Activated CD4-positive, CD25-positive, alpha-beta regulatory T cell treated with anti-CD3 and anti-CD28 coated beads, Interleukin-2, amount 50 U/mL, for 24 hours (primary cell): Measurements from ENCODE around the gene AOPEP.
A peak's percentile ranks its signal among the peaks of the same experiment; 100 is the strongest.

Source experiments
- ATAC-seq, 2 donors: fragments of 150-1000 bp; cut with Tn5 transposase; one replicate each; pipeline ENCODE4 v1.10.0; 2021; ENCODE audit warnings: mild to moderate bottlenecking in 1 of 2, moderate library complexity in 1 of 2

Gene AOPEP

GRCh38 chr9:95073042-95073607 is 346.6 kb downstream of the AOPEP start:
- ATAC-seq, result no peak

- no peak for ATAC-seq
Measured at GRCh38 chr9:95073918-95074317, 347.4 kb downstream of the AOPEP start.

- no peak for ATAC-seq
Measured at GRCh38 chr9:95074632-95075031, 348.1 kb downstream of the AOPEP start.

GRCh38 chr9:95075700-95076099 is 349.2 kb downstream of the AOPEP start:
- no peak for ATAC-seq

GRCh38 chr9:95076696-95077052 is 350.2 kb downstream of the AOPEP start:
- no peak for ATAC-seq

- ATAC-seq, result no peak
Measured at GRCh38 chr9:95077053-95077765, 350.7 kb downstream of the AOPEP start.

GRCh38 chr9:95077766-95078370 is 351.4 kb downstream of the AOPEP start:
- ATAC-seq, result no peak

- no peak for ATAC-seq
Measured at GRCh38 chr9:95078511-95078910, 352.0 kb downstream of the AOPEP start.

GRCh38 chr9:95078939-95079338 is 352.4 kb downstream of the AOPEP start:
- no peak for ATAC-seq

GRCh38 chr9:95079461-95079860 is 353.0 kb downstream of the AOPEP start:
- no peak for ATAC-seq

GRCh38 chr9:95080961-95081647 is 354.6 kb downstream of the AOPEP start:
- no peak for ATAC-seq

GRCh38 chr9:95081998-95082397 is 355.5 kb downstream of the AOPEP start:
- no peak for ATAC-seq

- ATAC-seq, result no peak
Measured at GRCh38 chr9:95082401-95083084, 356.0 kb downstream of the AOPEP start.

- peak in 1 of 2 donors; percentile 17 for ATAC-seq
Measured at GRCh38 chr9:95083086-95083768, 356.7 kb downstream of the AOPEP start.

GRCh38 chr9:95084254-95084934 is 357.9 kb downstream of the AOPEP start:
- ATAC-seq, result no peak

- no peak for ATAC-seq
Measured at GRCh38 chr9:95085036-95085770, 358.7 kb downstream of the AOPEP start.

- no peak for ATAC-seq
Measured at GRCh38 chr9:95085861-95086563, 359.5 kb downstream of the AOPEP start.

GRCh38 chr9:95086564-95086955 is 360.1 kb downstream of the AOPEP start:
- ATAC-seq, result no peak

- no peak for ATAC-seq
Measured at GRCh38 chr9:95087659-95088242, 361.3 kb downstream of the AOPEP start.
